GM18519 (cell line): ENCODE results near the gene CACUL1.
"Not testable (repeated sequence)": the region's sequence is repeated elsewhere in the genome, so short reads cannot be mapped to it uniquely, and the experiment has no call there.

Experiments used
- ATAC-seq: cut with Tn5 transposase; IDR thresholded peaks from one replicate; pipeline ENCODE4 v1.9.1; 2021; ENCODE audit warnings: mild to moderate bottlenecking, moderate library complexity; ENCODE audit not compliant: unreplicated experiment, low FRiP score

Gene CACUL1

DNA sequence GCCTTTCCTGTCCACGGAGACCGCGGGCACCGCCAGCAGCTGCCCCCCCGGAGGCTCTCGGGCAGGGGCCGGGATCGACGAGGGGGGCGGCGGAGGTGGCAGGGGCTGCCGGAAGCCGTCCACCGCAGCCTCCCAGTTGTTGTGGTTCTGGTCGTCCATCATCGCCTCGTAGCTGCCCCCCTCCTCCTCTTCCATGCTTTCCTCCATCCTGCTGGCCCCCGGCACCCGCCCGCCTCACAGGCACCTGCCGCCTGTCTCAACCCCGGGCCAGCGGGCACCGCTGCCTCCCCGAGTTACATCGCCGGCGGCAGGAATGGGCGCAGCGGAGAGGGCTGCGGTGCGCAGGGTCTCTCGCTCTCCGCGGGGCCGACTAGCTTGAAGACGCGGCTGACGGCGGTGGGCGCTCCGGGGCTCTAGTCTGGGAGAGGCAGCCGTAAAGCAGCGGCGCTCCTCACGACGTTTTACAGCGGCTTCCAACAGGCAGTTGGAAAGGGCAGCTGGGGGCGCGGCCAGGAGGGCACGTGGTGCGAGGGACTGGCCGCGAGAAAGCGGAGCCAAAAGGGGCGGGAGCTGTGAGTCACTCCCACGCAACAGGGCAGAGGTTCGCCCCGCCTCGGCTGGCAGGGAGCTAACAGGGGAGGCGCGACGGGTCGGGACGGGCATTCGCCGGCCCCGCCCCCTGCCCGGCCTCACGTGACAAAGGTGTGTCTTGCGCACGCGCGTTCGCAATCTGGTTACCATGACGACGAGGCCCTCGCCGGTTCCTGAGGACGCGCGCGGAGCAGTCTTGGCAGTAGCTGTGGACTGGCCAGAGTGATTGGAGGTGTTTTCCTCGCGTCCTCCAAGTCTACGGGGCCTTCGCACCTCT is at the start of gene CACUL1:
CACUL1 (minus strand) TSS at position 415 of the 868 bp plus-strand sequence; CDS start at position 207, 208 bp downstream.
- ATAC-seq: peak; percentile 85

DNA sequence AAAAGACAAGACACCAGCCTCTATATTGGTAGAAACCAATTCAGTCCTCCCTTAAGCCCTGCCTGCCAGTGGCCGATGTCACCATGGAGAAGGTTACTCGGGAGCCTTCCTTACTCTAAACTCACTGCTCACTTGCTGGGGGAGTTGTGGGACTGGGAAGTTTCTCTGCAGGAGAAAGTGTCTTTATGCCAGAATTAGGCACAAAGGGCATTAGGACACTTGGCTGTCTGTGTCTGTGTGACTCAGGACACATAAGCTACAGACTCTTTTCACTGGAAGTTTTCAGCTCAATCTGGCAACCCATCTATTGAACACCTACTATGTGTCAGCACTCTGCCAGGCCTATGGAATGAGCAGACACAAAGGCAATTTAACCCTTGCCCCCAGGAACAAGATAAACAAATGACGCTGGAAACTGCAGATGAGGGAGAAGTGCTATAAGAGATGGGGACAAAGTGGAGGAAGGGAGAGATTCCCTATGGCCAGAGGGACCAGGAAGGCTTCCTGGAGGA is 49.5 kb upstream of the CACUL1 start:
- no peak for ATAC-seq

DNA sequence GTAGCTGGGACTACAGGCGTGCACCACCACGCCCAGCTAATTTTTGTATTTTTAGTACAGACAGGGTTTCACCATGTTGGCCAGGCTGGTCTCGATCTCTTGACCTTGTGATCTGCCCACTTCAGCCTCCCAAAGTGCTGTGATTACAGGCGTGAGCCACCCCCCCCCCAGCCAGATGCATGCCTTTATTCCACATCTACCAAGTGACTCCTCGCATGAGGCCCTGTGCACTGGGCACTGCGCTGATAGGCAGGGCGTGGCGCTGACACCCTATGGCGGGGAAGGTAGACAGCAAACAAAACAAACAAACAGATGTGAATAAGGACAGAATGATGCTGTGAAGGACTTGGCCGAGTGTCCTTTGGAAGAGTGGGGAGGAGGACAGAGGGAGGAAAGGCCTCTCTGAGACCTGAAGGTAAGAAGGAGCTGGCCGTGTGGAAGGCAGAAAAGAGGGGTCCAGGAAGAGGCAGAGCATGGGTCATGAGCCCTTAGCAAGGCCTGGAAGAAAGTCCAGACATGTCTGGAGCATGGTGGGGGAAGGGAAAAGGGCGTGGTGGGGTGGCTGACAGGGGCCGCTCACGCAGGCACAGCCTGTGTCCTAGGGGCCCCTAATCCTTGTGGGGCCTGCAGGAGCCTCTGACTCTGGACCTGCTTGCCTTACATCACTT is 47.5 kb upstream of the CACUL1 start:
- ATAC-seq: no peak

- ATAC-seq: no peak
These were observed 46.1 kb upstream of the CACUL1 start for GRCh38 chr10:118800920-118801319.

DNA sequence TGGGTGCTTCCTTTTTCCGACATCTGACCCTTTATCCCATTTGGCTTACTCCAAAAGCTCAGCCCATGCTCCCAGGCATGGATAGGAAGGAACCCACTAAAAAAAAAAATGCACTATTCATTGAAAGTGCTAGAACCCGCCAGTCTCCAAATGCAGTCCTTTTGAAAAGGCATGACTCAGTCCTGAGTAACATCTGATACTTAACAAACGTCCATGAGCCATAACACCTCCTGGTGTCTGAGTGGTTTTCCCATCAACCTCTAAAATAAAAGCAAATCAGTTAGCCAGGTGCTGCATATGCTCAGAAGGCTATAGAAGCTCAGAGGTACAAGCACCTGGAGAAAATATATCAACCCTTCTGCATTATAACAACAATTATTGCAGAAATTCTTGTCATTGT is 45.0 kb upstream of the CACUL1 start:
- no peak for ATAC-seq

- no peak for ATAC-seq
These were observed 43.5 kb upstream of the CACUL1 start for GRCh38 chr10:118798231-118798662.

- ATAC-seq: not testable (repeated sequence)
These were observed 40.2 kb upstream of the CACUL1 start for GRCh38 chr10:118794971-118795370.

- ATAC-seq: no peak
These were observed 38.8 kb upstream of the CACUL1 start for GRCh38 chr10:118793545-118793944.

GRCh38 chr10:118792526-118792925 is 37.8 kb upstream of the CACUL1 start:
- ATAC-seq: no peak

GRCh38 chr10:118790058-118790457 is 35.3 kb upstream of the CACUL1 start:
- no peak for ATAC-seq

DNA sequence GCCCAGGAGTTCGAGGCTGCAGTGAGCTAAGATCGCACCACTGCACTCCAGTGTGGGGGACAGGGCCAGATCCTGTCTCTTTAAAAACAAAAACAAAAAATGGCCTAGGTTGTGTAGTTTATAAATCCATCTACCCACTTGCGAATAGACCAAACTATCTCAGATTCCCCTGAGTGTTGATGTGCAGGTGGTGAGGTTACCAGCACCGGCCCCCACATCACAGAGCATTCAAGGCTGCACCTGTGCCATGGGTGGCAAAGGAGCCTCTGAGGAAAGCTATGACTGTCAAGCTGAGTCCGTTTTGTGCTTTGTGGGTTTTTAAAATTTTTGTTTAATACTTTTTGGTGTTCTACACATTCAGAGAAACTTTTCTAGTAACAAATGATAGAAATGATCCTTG is 30.8 kb upstream of the CACUL1 start:
- no peak for ATAC-seq

DNA sequence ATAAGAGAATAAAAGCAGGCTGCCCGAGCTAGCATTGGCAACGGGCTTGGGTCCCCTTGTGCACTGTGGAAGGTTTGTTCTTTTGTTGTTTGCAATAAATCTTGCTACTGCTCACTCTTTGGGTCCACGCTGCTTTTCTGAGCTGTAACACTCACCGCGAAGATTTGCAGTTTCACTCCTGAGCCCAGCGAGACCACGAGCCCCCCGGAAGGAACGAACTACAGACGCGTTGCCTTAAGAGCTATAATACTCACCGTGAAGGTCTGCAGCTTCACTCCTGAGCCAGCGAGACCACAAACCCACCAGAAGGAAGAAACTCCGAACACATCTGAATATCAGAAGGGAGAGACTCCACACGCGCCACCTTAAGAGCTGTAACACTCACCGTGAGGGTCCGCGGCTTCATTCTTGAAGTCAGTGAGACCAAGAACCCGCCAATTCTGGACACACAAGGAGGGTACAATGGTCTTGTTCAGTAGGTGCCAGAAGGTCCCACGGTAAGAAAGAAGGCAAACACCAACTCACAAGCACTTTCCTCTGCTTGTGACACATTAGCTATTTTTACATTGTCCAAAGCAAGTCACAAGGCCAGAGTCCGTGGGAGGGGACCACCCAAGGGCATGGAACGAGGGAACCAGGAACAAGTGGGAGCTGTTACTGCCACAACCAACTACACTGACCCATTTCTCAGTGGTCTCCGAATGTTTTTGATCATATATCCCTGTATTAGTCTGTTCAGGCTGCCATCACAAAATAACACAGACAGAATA is 29.2 kb upstream of the CACUL1 start:
- ATAC-seq: no peak

- not testable (repeated sequence) for ATAC-seq
These were observed 28.2 kb upstream of the CACUL1 start for GRCh38 chr10:118782916-118783465.

DNA sequence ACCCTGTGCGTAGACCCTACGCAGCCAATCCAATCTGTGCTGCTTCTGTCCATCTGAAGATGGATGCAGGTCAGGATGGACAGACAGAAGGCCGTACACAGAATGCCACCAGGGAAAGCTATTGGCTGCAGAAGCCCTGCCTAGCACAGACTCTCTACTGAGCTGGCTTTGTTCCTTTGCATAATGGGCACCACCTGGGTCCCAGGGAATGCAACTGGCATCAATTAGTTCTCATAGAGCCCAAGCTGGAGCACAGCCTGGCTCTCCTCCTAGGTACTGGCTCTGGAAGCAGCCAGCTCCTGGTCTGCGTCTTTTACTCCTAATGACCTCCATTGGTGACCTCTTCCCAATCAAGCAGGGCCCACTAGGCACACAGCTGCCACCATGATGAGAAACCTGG is 26.8 kb upstream of the CACUL1 start:
- ATAC-seq: no peak

DNA sequence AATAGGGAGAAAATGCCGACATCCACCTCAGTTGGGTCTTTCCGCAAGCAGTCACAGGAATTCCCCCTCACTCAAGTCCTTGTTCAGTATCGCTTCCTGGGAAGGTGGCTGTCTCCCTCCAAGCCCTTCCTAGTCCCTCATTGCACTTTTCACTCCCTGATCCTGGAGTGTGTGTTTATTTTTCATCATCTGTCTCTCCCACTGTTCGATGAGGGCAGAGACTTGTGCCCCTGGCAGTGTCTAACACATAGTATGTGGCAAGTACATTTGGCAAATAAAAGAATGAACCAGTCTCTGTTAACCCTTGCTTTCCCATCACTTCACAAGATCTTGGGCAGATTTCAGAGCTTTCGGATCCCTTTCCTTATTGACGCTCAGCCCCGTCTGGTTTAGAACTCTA is 24.0 kb upstream of the CACUL1 start:
- no peak for ATAC-seq

- no peak for ATAC-seq
These were observed 22.2 kb upstream of the CACUL1 start for GRCh38 chr10:118776960-118777359.

- ATAC-seq: no peak
These were observed 21.3 kb upstream of the CACUL1 start for GRCh38 chr10:118776033-118776432.

GRCh38 chr10:118775478-118775877 is 20.7 kb upstream of the CACUL1 start:
- ATAC-seq: no peak

- ATAC-seq: no peak
These were observed 18.3 kb upstream of the CACUL1 start for GRCh38 chr10:118773041-118773440.

GRCh38 chr10:118771976-118772375 is 17.2 kb upstream of the CACUL1 start:
- ATAC-seq: no peak
